ENCODE data around the gene DIRAS1.
"Not testable (repeated sequence)": the region's sequence is repeated elsewhere in the genome, so short reads cannot be mapped to it uniquely, and the experiment has no call there.

The DIRAS1 gene

DNA sequence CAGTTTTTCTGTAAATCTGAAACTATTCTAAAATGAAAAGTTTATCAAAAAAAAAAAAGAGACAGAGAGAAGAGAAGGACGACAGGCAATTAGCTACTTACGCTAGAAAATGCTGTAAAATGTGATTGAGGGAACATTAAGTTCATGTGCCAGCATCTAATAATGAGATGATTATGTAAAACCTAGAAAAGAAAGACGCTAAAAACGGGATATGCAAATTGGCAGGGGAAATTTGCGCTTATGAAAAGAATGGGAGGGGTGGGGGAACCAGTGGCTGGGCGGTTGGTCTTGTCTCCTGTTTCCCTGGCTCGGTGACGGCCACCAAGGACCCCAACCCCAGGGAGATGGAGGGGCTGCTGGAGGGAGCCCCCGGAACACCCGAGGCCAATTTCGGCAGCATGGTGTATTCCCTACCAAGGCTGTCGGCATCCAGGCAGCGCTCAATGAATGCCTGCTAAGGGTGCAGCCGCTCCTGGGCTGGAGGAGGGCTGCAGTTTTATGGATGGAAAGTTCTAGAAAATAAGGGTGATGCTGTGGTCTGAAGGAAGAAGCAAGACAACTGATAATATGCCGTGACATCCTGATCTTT is 52.9 kb downstream of the DIRAS1 start:
- no peak for DNase-seq

GRCh38 chr19:2667349-2667748 is 53.8 kb downstream of the DIRAS1 start:
- not testable (repeated sequence) for DNase-seq

- no peak for DNase-seq
Measured at GRCh38 chr19:2666344-2666994, 54.7 kb downstream of the DIRAS1 start.

DNA sequence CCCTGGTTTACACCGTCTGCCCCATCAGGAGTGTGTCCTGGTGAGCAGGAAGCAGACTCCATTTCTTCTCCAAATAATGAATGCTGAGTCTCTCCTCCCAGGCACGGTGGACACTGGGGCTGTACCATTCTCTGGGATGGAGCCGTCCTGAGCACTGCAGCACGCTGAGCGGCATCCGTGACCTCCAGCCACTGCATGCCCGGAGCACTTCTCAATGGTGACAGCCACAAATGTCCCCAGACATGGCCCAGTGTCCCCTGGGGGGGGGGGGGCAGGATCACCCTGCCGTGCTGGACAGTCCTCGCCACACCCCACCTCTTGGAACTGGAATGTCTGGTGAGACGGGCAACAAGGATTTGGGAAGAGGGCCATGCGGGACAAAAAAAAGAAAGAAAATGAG is 56.1 kb downstream of the DIRAS1 start:
- no peak for DNase-seq
